Measurements from ENCODE around the gene UBE2K. TPM values are rescaled to one million over a fixed set of nuclear protein-coding genes. Genes with fewer than 3 reads are reported as not detected.
"Not testable (repeated sequence)": the region's sequence is repeated elsewhere in the genome, so short reads cannot be mapped to it uniquely, and the experiment has no call there.

UBE2K gene
- total and polyA plus RNA-seq, 8 donors = 7.0 to 187 (median 38.4) TPM

DNA sequence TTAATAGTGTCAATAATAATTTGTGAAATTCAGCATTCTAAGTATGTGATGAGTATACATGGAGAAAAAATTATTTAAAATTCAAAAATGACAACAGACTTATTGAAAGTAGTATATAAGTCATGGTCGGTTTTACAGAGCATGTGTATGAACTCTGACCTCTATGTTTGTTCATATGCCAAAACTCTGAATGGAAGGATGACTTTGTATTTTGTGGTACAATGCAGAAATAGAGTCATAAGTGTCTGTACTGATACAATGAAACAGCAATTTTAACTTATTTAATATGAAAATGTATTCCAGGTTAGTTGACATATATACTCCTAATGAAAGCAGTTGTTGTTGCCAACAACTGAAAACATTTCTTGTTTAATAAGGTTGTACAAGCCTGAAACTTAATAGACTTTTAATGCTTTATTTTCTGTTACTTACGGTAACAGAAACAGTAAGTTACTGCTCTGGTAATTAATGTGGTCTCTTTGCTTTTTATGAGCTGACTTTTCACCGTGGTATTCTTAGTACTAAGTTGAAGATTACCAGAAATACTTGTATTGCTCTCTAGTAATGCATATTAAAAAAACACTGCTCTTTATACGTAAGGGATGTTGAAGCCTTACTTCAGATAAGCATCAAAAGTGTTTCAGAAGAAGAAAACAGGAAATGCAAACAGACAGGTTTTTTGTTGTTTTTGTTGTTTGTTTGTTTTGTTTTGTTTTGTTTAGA, 1.9 kb downstream of the UBE2K start:
- H3K4me1 ChIP-seq = peaks cover 24 to 60% (median 45%) of the 10 kb centered on the region in 4 donors
- DNase-seq = peak in 1 of 2 donors; percentile 40
- no peaks in the 10 kb centered on the region for H3K9me3 ChIP-seq
- H3K27me3 ChIP-seq = no peaks in the 10 kb centered on the region
- TF ChIP-seq, protein P1, sequence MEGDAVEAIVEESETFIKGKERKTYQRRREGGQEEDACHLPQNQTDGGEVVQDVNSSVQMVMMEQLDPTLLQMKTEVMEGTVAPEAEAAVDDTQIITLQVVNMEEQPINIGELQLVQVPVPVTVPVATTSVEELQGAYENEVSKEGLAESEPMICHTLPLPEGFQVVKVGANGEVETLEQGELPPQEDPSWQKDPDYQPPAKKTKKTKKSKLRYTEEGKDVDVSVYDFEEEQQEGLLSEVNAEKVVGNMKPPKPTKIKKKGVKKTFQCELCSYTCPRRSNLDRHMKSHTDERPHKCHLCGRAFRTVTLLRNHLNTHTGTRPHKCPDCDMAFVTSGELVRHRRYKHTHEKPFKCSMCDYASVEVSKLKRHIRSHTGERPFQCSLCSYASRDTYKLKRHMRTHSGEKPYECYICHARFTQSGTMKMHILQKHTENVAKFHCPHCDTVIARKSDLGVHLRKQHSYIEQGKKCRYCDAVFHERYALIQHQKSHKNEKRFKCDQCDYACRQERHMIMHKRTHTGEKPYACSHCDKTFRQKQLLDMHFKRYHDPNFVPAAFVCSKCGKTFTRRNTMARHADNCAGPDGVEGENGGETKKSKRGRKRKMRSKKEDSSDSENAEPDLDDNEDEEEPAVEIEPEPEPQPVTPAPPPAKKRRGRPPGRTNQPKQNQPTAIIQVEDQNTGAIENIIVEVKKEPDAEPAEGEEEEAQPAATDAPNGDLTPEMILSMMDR (IDR thresholded peaks at IDR 0.05) = no peak
- TF ChIP-seq POLR2AphosphoS5 (IDR thresholded peaks at IDR 0.05) = no peak
- no peak for TF ChIP-seq POLR2A (IDR thresholded peaks at IDR 0.05)
- TF ChIP-seq EP300 (IDR thresholded peaks at IDR 0.05) = no peak
- peak overlapping the region; percentile 60 to 88 (median 82) for H3K4me3 ChIP-seq
- intact Hi-C loops (cut with DNase I; ENCODE audit: low total_unique reads) = loop anchor here (5.0 kb wide), 1 partner anchor 277 kb away; the partner anchor contains the start of gene PDS5A
- 2 to 7% (median 3%) methylated on average over 4 of the region's 4 CpGs for WGBS, 5 donors
- peak overlapping the region in 3 of 5 donors; percentile 8 to 96 (median 47) for H3K27ac ChIP-seq
- H3K36me3 ChIP-seq = peaks cover 7 to 14% (median 13%) of the 10 kb centered on the region in 4 donors

DNA sequence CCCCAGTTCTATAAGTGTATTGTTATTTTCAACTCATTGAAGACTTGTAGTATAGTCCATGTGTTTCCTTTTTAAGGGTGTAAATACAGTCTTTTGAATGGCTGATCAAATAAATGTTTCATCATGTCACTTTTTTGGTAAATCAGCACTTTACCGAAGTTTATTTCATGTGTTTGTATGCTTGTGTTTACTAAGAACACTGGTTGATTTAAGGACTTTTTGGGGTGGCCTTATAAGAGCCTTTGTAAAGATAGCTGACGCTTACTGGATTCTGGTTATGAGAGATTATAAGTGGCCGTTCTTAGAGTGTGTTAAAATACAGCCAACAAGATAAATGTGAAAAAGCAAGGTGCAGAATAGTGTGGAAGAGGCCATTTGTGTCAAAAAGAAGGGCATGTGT, 2.6 kb downstream of the UBE2K start:
- peak overlapping the region in 2 of 4 donors; percentile 76 to 87 for H3K4me3 ChIP-seq
- H3K9me3 ChIP-seq = no peaks in the 10 kb centered on the region
- DNase-seq = no peak
- 13 to 26% (median 18%) methylated on average over 3 of the region's 3 CpGs for WGBS, 5 donors
- no peaks in the 10 kb centered on the region for H3K27me3 ChIP-seq
- H3K36me3 ChIP-seq = peaks cover 7 to 14% (median 13%) of the 10 kb centered on the region in 4 donors
- intact Hi-C loops (cut with DNase I; ENCODE audit: low total_unique reads) = no loop called here
- TF ChIP-seq EP300 (IDR thresholded peaks at IDR 0.05) (no peak), POLR2A (IDR thresholded peaks at IDR 0.05) (no peak), POLR2AphosphoS5 (IDR thresholded peaks at IDR 0.05) (no peak)
- TF ChIP-seq, protein P1 (IDR thresholded peaks at IDR 0.05) = no peak
- peaks cover 24 to 62% (median 46%) of the 10 kb centered on the region in 4 donors for H3K4me1 ChIP-seq
- H3K27ac ChIP-seq = peak overlapping the region in 2 of 5 donors; percentile 47 to 96

DNA sequence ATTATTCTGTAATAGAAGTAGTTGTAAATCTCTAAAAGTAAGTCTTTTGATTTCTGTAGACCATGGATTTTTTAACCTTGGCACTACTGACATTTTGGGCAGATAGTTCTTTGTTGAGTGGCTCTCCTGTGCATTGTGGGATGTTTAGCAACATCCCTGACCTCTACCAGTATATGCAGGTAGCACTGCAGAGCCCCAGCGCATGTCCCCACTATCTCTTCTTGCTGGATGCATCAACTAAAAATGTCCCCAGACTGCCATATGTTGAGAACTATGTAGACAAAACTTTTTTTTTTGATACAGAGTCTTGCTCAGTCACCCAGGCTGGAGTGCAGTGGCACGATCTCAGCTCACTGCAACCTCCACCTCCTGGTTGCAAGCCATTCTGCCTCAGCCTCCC, 4.8 kb downstream of the UBE2K start:
- Histone ChIP-seq H3K4me3 (no peak overlapping the region), H3K27me3 (no peaks in the 10 kb centered on the region), H3K36me3 (peaks cover 7 to 14% (median 13%) of the 10 kb centered on the region in 4 donors), H3K4me1 (peaks cover 24 to 64% (median 53%) of the 10 kb centered on the region in 4 donors), H3K9me3 (no peaks in the 10 kb centered on the region), H3K27ac (no peak overlapping the region)
- TF ChIP-seq, protein P1 (IDR thresholded peaks at IDR 0.05) = no peak
- no peak for TF ChIP-seq EP300 (IDR thresholded peaks at IDR 0.05)
- no peak for TF ChIP-seq POLR2AphosphoS5 (IDR thresholded peaks at IDR 0.05)
- TF ChIP-seq POLR2A (IDR thresholded peaks at IDR 0.05) = no peak
- intact Hi-C loops (cut with DNase I; ENCODE audit: low total_unique reads) = no loop called here
- WGBS, 5 donors = 85 to 93% (median 90%) methylated on average over 2 of the region's 2 CpGs
- DNase-seq = no peak

DNA sequence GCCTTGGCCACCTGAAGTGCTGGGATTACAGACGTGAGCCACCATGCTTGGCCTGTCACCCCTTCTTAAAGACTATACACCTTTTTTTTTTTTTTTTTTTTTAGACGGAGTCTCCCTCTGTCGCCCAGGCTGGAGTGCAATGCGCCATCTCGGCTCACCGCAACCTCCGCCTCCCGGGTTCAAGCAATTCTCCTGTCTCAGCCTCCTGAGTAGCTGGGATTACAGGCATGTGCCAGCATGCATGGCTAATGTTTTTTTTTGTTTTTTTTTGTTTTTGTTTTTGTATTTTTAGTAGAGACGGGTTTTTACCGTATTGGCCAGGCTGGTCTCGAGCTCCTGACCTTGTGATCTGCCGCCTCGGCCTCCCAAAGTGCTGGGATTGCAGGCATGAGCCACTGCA, 6.9 kb downstream of the UBE2K start:
- WGBS, 5 donors = 95 to 98% (median 96%) methylated on average over 13 of the region's 13 CpGs

DNA sequence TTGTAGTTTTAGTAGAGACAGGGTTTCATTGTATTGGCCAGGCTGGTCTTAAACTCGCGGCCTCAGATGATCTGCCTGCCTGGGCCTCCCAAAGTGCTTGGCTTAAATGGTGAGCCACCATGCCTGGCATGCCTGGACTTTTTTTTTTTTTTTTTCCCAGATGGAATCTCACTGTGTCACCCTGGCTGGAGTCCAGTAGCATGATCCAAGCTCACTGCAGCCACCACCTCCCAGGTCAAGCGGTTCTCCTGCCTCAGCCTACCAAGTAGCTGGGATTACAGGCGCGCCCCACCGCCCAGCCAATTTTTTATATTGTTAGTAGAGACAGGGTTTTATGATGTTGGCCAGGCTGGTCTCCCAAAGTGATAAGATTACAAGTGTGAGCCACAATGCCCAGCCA, 8.4 kb downstream of the UBE2K start:
- DNase-seq = peak in 1 of 2 donors; percentile 77
- WGBS, 5 donors = 40 to 73% (median 66%) methylated on average over 6 of the region's 6 CpGs
- H3K27ac ChIP-seq = peak overlapping the region in 4 of 5 donors; percentile 33 to 58 (median 52)
- peaks cover 7 to 14% (median 13%) of the 10 kb centered on the region in 4 donors for H3K36me3 ChIP-seq
- peak in 1 of 3 donors; percentile 26 for TF ChIP-seq POLR2AphosphoS5 (IDR thresholded peaks at IDR 0.05)
- no peak for TF ChIP-seq EP300 (IDR thresholded peaks at IDR 0.05)
- H3K9me3 ChIP-seq = no peaks in the 10 kb centered on the region
- peaks cover 24 to 75% (median 49%) of the 10 kb centered on the region in 4 donors for H3K4me1 ChIP-seq
- H3K27me3 ChIP-seq = no peaks in the 10 kb centered on the region
- H3K4me3 ChIP-seq = no peak overlapping the region
- intact Hi-C loops (cut with DNase I; ENCODE audit: low total_unique reads) = no loop called here

More for the DNA sequence above, 6.9 kb downstream of the UBE2K start:
- H3K27me3 ChIP-seq; H3K4me3 ChIP-seq; H3K9me3 ChIP-seq; H3K27ac ChIP-seq; DNase-seq; intact Hi-C loops (cut with DNase I; ENCODE audit: low total_unique reads): not testable (repeated sequence)
- Histone ChIP-seq H3K36me3 (peaks cover 7 to 14% (median 13%) of the 10 kb centered on the region in 4 donors), H3K4me1 (peaks cover 35 to 76% (median 59%) of the 10 kb centered on the region in 4 donors)

All from stomach (tissue), 9 donors.